Measurements from ENCODE around the gene CSRNP3.

DNA sequence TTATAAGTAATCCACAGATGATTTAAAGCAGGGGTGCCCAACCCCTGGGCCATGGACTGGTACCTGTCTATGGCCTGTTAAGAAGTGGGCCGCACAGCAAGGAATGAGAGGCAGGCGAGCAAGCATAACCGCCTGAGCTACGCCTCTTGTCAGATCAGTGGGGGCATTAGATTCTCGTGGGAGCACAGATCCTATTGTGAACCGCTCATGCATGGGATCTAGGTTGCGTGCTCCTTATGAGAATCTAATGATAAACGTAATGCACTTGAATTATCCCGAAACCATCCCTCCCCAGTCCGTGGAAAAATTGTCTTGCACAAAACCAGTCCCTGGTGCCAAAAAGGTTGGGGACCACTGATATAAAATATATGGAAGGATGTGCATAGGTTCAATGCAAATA is 153.7 kb downstream of the CSRNP3 start:
- TF ChIP-seq, protein P1, sequence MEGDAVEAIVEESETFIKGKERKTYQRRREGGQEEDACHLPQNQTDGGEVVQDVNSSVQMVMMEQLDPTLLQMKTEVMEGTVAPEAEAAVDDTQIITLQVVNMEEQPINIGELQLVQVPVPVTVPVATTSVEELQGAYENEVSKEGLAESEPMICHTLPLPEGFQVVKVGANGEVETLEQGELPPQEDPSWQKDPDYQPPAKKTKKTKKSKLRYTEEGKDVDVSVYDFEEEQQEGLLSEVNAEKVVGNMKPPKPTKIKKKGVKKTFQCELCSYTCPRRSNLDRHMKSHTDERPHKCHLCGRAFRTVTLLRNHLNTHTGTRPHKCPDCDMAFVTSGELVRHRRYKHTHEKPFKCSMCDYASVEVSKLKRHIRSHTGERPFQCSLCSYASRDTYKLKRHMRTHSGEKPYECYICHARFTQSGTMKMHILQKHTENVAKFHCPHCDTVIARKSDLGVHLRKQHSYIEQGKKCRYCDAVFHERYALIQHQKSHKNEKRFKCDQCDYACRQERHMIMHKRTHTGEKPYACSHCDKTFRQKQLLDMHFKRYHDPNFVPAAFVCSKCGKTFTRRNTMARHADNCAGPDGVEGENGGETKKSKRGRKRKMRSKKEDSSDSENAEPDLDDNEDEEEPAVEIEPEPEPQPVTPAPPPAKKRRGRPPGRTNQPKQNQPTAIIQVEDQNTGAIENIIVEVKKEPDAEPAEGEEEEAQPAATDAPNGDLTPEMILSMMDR (IDR thresholded peaks at IDR 0.05): no peak
- TF ChIP-seq POLR2A (IDR thresholded peaks at IDR 0.05): no peak

Measured in right lobe of liver (tissue), 4 donors.